Activated CD4-positive, alpha-beta T cell treated with anti-CD3 and anti-CD28 coated beads, Interleukin-2, amount 10 ng/mL, durations not matched to agents 7 days and 5 days (primary cell): ENCODE data around the gene SLCO2A1. TPM values are rescaled to one million over a fixed set of nuclear protein-coding genes. Genes with fewer than 3 reads are reported as not detected.
A peak's percentile ranks its signal among the peaks of the same experiment; 100 is the strongest.

Experiments used
- CTCF ChIA-PET: fragments of 350-600 bp; sonication (Branson Sonifier 250); formaldehyde crosslinking; loops from one replicate; lab custom pipeline; 2021; ENCODE audit warnings: antibody characterized with exemption; lab: Charles Lee
- POLR2A ChIA-PET: fragments of 350-600 bp; sonication (Branson Sonifier 250); formaldehyde crosslinking; loops from one replicate; lab custom pipeline; 2021; ENCODE audit warnings: antibody characterized with exemption; lab: Charles Lee
- DNase-seq: peaks from one replicate; pipeline ENCODE4 v3.0.0-alpha.2; 2020
- H3K27ac Mint-ChIP-seq: one replicate; pipeline ENCODE4 v1.8.0; 2021; ENCODE audit warnings: mild to moderate bottlenecking, moderate library complexity, mixed read lengths
- H3K27me3 Mint-ChIP-seq: one replicate; pipeline ENCODE4 v1.8.0; 2021; ENCODE audit warnings: mixed read lengths
- H3K36me3 Mint-ChIP-seq: one replicate; pipeline ENCODE4 v1.8.0; 2021; ENCODE audit warnings: low read depth, mixed read lengths
- H3K4me1 Mint-ChIP-seq: one replicate; pipeline ENCODE4 v1.8.0; 2021; ENCODE audit warnings: mixed read lengths
- H3K4me3 Mint-ChIP-seq: one replicate; pipeline ENCODE4 v1.8.0; 2021; ENCODE audit warnings: mild to moderate bottlenecking, moderate library complexity, mixed read lengths
- H3K9me3 Mint-ChIP-seq: one replicate; pipeline ENCODE4 v1.8.0; 2021; ENCODE audit warnings: mixed read lengths
- total RNA-seq, 2 experiments: library from RNA; stranded (reverse); gene quantifications; one replicate each; pipeline ENCODE4 v1.2.3, GENCODE V29; 2021

Gene SLCO2A1
- total RNA-seq, 2 experiments from 2014 or later = not detected

- no peaks in the 10 kb centered on the region for H3K4me1 Mint-ChIP-seq
- no peaks in the 10 kb centered on the region for H3K9me3 Mint-ChIP-seq
- POLR2A ChIA-PET = no interaction called here
- CTCF ChIA-PET = interaction anchor here (1.4 kb wide), 1 partner anchor 14 kb away, joined by 4 read pairs; no protein-coding TSS in a partner anchor
- H3K27ac Mint-ChIP-seq = no peak overlapping the region
- H3K27me3 Mint-ChIP-seq = peaks cover 10% of the 10 kb centered on the region
- H3K4me3 Mint-ChIP-seq = no peak overlapping the region
- H3K36me3 Mint-ChIP-seq = no peaks in the 10 kb centered on the region
- DNase-seq = no peak
Observed at GRCh38 chr3:133910422-133910821, 119.3 kb downstream of the SLCO2A1 start.

GRCh38 chr3:133905376-133905775 lies 124.3 kb downstream of the SLCO2A1 start:
- Mint-ChIP-seq H3K27me3 (peaks cover 27% of the 10 kb centered on the region), H3K27ac (no peak overlapping the region), H3K36me3 (no peaks in the 10 kb centered on the region), H3K4me3 (no peak overlapping the region), H3K4me1 (no peaks in the 10 kb centered on the region), H3K9me3 (no peaks in the 10 kb centered on the region)
- ChIA-PET CTCF (no interaction called here), POLR2A (no interaction called here)
- DNase-seq = no peak

- ChIA-PET CTCF (no interaction called here), POLR2A (no interaction called here)
- no peak overlapping the region for H3K27ac Mint-ChIP-seq
- no peak for DNase-seq
- peaks cover 45% of the 10 kb centered on the region for H3K27me3 Mint-ChIP-seq
- no peak overlapping the region for H3K4me3 Mint-ChIP-seq
- H3K4me1 Mint-ChIP-seq = no peaks in the 10 kb centered on the region
- H3K36me3 Mint-ChIP-seq = no peaks in the 10 kb centered on the region
- H3K9me3 Mint-ChIP-seq = no peaks in the 10 kb centered on the region
Observed at GRCh38 chr3:133901847-133902246, 127.9 kb downstream of the SLCO2A1 start.

DNA sequence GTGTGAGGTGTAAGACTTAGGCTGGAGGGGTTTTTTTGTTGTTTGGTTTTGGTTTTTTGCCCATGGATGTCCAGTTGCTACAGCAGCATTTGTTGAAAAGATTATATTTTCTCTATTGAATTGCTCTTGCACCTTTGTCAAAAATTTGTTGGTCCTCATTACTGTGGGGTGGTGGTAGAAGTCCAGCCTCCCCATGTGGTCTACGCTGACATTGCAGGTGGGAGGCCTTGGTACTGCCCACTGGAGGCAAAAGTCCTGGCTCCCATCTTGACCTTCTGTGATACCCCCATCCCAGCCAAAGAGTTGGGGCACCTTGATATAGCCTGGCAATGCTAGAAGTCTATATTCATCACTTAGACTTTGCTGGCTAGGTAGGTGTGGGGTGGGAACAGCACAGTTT lies 128.6 kb downstream of the SLCO2A1 start:
- no peak for DNase-seq
- CTCF ChIA-PET = no interaction called here
- H3K27ac Mint-ChIP-seq = no peak overlapping the region

DNA sequence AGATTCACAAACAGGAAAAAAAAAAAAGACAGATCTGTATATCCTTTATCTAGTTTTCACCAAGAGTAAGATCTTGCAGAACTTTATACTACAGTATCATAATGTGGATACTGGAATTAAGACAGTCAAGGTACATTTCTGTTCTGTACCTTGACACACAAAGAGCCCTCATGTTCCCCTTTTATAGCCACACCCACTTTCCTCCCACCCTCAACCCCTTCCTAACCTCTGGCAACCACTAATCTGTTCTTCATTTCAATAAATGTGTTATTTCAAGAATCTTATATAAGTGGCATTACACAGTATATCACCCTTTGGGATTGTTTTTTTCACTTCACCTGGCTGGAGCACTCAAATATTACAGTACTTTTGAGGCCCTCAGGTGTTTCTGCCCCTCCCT lies 130.4 kb downstream of the SLCO2A1 start:
- CTCF ChIA-PET = no interaction called here

More for the DNA sequence above, 128.6 kb downstream of the SLCO2A1 start:
- POLR2A ChIA-PET = no interaction called here
- Mint-ChIP-seq H3K4me1 (peaks cover under 1% of the 10 kb centered on the region), H3K27me3 (peaks cover 51% of the 10 kb centered on the region), H3K36me3 (no peaks in the 10 kb centered on the region), H3K9me3 (no peaks in the 10 kb centered on the region), H3K4me3 (no peak overlapping the region)

GRCh38 chr3:133897547-133897946 lies 132.2 kb downstream of the SLCO2A1 start:
- H3K4me1 Mint-ChIP-seq = peaks cover 3% of the 10 kb centered on the region
- ChIA-PET POLR2A (no interaction called here), CTCF (no interaction called here)
- H3K27me3 Mint-ChIP-seq = peaks cover 64% of the 10 kb centered on the region
- no peak for DNase-seq
- no peaks in the 10 kb centered on the region for H3K9me3 Mint-ChIP-seq
- no peaks in the 10 kb centered on the region for H3K36me3 Mint-ChIP-seq
- no peak overlapping the region for H3K4me3 Mint-ChIP-seq
- H3K27ac Mint-ChIP-seq = no peak overlapping the region

More for the DNA sequence above, 130.4 kb downstream of the SLCO2A1 start:
- Mint-ChIP-seq H3K36me3 (no peaks in the 10 kb centered on the region), H3K4me3 (no peak overlapping the region), H3K27me3 (peaks cover 56% of the 10 kb centered on the region), H3K27ac (no peak overlapping the region), H3K9me3 (no peaks in the 10 kb centered on the region), H3K4me1 (peaks cover 3% of the 10 kb centered on the region)
- DNase-seq = no peak
- POLR2A ChIA-PET = no interaction called here

GRCh38 chr3:133896002-133896761 lies 133.5 kb downstream of the SLCO2A1 start:
- H3K27ac Mint-ChIP-seq = no peak overlapping the region
- ChIA-PET POLR2A (no interaction called here), CTCF (interaction anchor here (1.4 kb wide), 1 partner anchor 14 kb away, joined by 4 read pairs; no protein-coding TSS in a partner anchor)
- H3K36me3 Mint-ChIP-seq = no peaks in the 10 kb centered on the region
- H3K4me3 Mint-ChIP-seq = peak overlapping the region; percentile 45
- peaks cover 3% of the 10 kb centered on the region for H3K4me1 Mint-ChIP-seq
- peaks cover 55% of the 10 kb centered on the region for H3K27me3 Mint-ChIP-seq
- H3K9me3 Mint-ChIP-seq = no peaks in the 10 kb centered on the region
- no peak for DNase-seq

DNA sequence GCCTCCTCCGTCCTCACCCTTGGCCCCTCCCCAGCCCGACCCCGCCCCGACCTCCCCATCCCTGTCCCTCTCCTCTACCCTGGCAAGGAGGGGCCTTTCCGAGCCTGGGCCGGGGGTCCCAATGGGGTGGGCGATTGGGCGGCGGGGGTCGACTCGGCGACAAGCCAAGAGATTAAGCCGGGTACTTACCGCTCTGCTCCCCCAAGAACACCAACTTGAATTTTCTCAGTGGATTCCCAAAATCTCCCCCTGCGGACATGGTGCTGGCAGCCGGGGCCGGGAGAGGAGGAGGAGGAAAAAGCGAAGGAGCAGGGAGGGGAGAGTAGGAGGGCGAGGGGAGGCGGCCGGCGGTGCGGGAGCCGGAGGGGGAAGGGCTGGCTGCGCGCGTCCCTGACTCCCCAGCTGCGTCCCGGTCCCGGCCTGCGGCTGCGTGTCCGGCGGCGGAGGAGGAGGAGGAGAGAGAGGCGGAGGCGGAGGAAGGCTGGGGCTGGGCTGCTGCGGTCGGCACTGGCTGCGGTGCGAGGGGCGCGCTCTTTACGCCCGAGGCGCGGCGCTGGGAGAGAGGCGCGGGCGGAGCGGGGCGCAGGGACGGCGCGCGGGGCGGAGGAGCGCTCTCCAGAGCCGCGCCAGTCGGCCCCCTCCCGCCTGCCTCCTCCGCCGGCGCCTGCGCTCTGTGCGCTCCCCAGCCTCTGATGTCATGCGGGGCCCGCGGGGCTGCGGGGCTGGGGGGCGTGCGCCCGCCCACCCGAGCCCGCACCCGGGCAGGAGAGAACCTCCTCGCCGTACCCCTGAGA lies 134.3 kb downstream of the SLCO2A1 start, which contains the start of gene RAB6B:
Gene RAB6B (minus strand): TSS at position 675 of the 794 bp plus-strand sequence. CDS start 416 bp downstream, at position 259.
- Mint-ChIP-seq H3K4me3 (peak within 1 kb of the TSS; percentile 50), H3K9me3 (no peaks in the 10 kb centered on the region), H3K4me1 (peaks cover 3% of the 10 kb centered on the region), H3K27ac (no peak within 1 kb of the TSS), H3K36me3 (no peaks in the 10 kb centered on the region), H3K27me3 (peaks cover 58% of the 10 kb centered on the region)
- DNase-seq = no peak
- ChIA-PET POLR2A (no interaction called here), CTCF (interaction anchor here (1.4 kb wide), 1 partner anchor 14 kb away, joined by 4 read pairs; no protein-coding TSS in a partner anchor)

DNA sequence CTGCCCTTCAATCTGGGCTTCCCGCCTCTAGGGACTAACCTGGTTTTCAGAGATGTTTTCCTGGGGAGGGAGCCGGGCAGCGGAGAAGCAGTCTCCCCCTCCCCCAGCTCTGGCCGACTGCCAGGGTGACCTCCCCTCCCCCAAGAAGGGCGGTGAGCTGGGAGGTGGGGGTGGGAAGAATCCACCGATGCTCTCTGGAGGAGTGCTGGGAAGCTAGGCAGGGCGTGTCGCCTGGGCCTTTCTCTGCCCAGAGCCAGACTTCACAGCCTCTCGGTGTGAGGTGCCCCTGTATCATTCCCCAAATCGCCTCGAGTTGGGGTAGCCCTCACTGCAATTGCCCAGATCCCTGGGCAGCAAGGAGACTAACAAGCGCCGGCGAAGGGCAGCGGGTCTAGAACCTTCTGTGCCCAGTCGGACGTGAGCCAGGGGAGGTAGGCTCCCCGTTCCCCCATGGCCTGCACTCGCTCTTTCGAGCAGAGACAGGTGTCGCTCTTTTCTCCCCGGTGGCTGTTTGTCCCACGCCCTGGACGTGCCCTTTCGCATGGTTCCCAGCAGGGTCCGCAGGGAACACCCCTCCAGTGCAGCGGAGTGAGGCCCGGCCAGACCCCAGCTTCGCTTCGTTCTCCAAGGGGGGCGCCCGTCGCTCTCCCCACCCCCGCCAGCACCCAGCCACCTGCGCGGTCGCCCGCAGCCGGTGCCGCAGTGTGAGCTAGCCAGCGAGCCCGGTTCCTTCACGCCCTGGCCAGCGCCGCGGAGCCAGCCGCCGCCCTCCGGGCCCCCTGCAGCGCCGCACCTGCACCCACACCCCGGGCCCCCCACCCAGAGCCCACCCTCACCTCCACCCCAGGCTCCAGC lies 135.1 kb downstream of the SLCO2A1 start:
- Mint-ChIP-seq H3K27ac (no peak overlapping the region), H3K36me3 (no peaks in the 10 kb centered on the region), H3K4me3 (no peak overlapping the region), H3K9me3 (no peaks in the 10 kb centered on the region), H3K27me3 (peaks cover 51% of the 10 kb centered on the region), H3K4me1 (peaks cover 3% of the 10 kb centered on the region)
- DNase-seq = no peak
- ChIA-PET CTCF (no interaction called here), POLR2A (no interaction called here)

- Mint-ChIP-seq H3K27me3 (peaks cover 47% of the 10 kb centered on the region), H3K9me3 (no peaks in the 10 kb centered on the region), H3K27ac (no peak overlapping the region), H3K4me3 (no peak overlapping the region), H3K4me1 (peaks cover 3% of the 10 kb centered on the region), H3K36me3 (no peaks in the 10 kb centered on the region)
- POLR2A ChIA-PET = no interaction called here
- CTCF ChIA-PET = no interaction called here
- DNase-seq = no peak
Observed at GRCh38 chr3:133893683-133894352, 135.9 kb downstream of the SLCO2A1 start.

GRCh38 chr3:133892541-133893231 lies 137.0 kb downstream of the SLCO2A1 start:
- Mint-ChIP-seq H3K27ac (no peak overlapping the region), H3K36me3 (no peaks in the 10 kb centered on the region), H3K9me3 (no peaks in the 10 kb centered on the region), H3K4me1 (peaks cover 3% of the 10 kb centered on the region), H3K27me3 (peaks cover 42% of the 10 kb centered on the region), H3K4me3 (no peak overlapping the region)
- CTCF ChIA-PET = interaction anchor here (1.1 kb wide), 1 partner anchor 10 kb away, joined by 3 read pairs; no protein-coding TSS in a partner anchor
- POLR2A ChIA-PET = no interaction called here
- DNase-seq = no peak
